Right cardiac atrium (tissue), 5 donors: ENCODE results near the gene KRTAP22-2. TPM values are rescaled to one million over a fixed set of nuclear protein-coding genes. Genes with fewer than 3 reads are reported as not detected.

Source experiments
- ATAC-seq, 2 donors: fragments of 200-7000 bp; cut with Tn5 transposase; one replicate each; pipeline versions ENCODE4 v1.8.0 to v1.9.1; 2020; ENCODE audit warnings: moderate library complexity in 2 of 2, mild to moderate bottlenecking in 1 of 2
- DNase-seq, 3 donors: peaks; one replicate each; pipeline ENCODE4 v3.0.0-alpha.2; 2020
- H3K27ac ChIP-seq: one replicate; pipeline ENCODE4 v1.5.1; 2013; ENCODE audit warnings: mild to moderate bottlenecking, low read length, control low read depth, moderate library complexity
- H3K27me3 ChIP-seq: one replicate; pipeline ENCODE4 v1.6.1; 2013; ENCODE audit not compliant: control insufficient read depth, insufficient read depth
- H3K4me1 ChIP-seq: one replicate; pipeline ENCODE4 v1.6.1; 2013; ENCODE audit warnings: low read length; ENCODE audit not compliant: control insufficient read depth, insufficient read depth
- H3K4me3 ChIP-seq: one replicate; pipeline ENCODE4 v1.5.1; 2013; ENCODE audit warnings: low read length, control low read depth
- H3K9me3 ChIP-seq: one replicate; pipeline ENCODE4 v1.6.1; 2013; ENCODE audit warnings: low read length; ENCODE audit not compliant: control insufficient read depth
- WGBS: extraction: QIAGEN DNeasy Blood & Tissue Kit; methylation state at CpG from one replicate; pipeline ENCODE4 v1.1.7; 2013; 5-methylcytosine and 5-hydroxymethylcytosine counted together
- intact Hi-C, 4 donors: fragments of 100-400 bp; cut with DNase I; formaldehyde crosslinking; loops; one replicate each; pipeline versions ENCODE4 v1.11.0 to v1.14.0; 2022 to 2023
- polyA plus RNA-seq: library from polyadenylated mRNA; stranded (reverse); fragments of 200-250 nt; gene quantifications from one replicate; pipeline ENCODE4 v1.2.3, GENCODE V29; 2013
- total RNA-seq, 4 donors: library from RNA; stranded (reverse); fragmentation: NEBNext Ultra II Directional; extraction: Animal tissue kit (Norgen Biotek cat#: 25700); gene quantifications; one replicate each; pipeline ENCODE4 v1.2.1, GENCODE V29; 2021
- donor health status: healthy with polysubstance abuse.
- donor health status: DM: no; HTN: yes; CAD: no.
- donor health status: DM: no; HTN: no; CAD: no.
- donor health status: DM: no; HTN: yes; CAD: no; lungs with severe emphysema.
- donor health status: DM: yes; HTN: yes; CAD: no.

Gene KRTAP22-2
- total and polyA plus RNA-seq, 5 donors, result not detected

- 22% methylated on average over 6 of the region's 6 CpGs for WGBS
- intact Hi-C loops, result no loop called here
- H3K9me3 ChIP-seq, result no peaks in the 10 kb centered on the region
- H3K27ac ChIP-seq, result no peak overlapping the region
- H3K4me3 ChIP-seq, result no peak overlapping the region
- no peaks in the 10 kb centered on the region for H3K27me3 ChIP-seq
- DNase-seq, result no peak
- peak in 1 of 2 donors; percentile 73 for ATAC-seq
- H3K4me1 ChIP-seq, result no peaks in the 10 kb centered on the region
Measured at GRCh38 chr21:30563072-30563471, 27.1 kb downstream of the KRTAP22-2 start.

DNA sequence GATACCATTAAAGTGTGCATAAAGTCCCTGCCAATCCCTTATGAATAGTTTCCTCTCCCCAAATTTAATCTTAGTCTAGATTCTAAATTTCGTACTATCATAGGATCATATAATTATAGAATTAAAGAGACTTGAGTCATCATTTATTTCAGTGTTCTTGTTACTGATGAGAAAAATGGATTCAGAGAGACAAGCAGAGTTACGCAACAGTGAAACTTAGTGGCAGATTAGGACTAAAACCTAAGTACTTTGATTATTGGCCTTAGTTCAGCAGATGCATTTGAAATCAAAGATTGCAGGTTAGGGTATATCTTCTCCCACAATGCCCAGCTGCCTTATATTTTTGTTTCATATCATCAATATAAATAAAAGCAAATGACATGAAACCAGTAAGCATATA lies 28.2 kb downstream of the KRTAP22-2 start:
- ATAC-seq (no peak), DNase-seq (no peak)
- Histone ChIP-seq H3K4me3 (no peak overlapping the region), H3K9me3 (no peaks in the 10 kb centered on the region), H3K27ac (no peak overlapping the region), H3K27me3 (no peaks in the 10 kb centered on the region), H3K4me1 (no peaks in the 10 kb centered on the region)
- intact Hi-C loops, result no loop called here
- WGBS, result 56% methylated on average over 2 of the region's 2 CpGs

DNA sequence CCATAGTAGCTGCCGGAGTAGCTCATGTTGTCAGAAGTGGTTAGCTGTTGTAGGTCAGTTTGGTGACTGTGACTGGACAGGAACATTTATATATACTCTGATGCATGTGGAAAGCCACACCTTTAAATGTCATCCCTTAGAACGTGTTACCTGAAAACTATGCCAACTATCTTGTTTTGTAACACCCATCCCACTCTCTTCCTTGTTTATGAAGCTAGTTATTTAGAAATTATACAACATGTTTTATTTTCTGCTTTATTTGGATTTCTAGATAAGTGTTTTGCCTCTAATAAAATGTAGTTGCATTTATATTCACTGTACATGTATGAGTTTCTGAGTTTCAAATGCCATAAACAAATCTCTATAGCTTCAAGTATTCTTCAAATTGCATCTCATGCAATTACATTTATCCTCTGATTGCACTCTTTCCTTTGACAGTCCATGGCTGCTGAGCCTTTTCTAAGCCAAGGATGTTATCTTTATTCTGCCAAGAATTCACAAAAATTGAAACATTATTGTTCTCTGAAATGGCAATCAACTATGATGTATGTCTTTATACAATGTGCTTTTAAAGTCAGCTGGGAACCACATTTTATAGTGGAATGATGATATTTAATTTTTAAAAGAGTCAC lies 28.8 kb downstream of the KRTAP22-2 start, which contains the start of gene KRTAP19-7:
TSS of gene KRTAP19-7 (minus strand) at position 51 of the 632 bp plus-strand sequence. CDS start at position 26, 25 bp downstream.
- WGBS, result 56% methylated on average over 2 of the region's 2 CpGs
- intact Hi-C loops, result no loop called here
- Histone ChIP-seq H3K27ac (no peak within 1 kb of the TSS), H3K9me3 (no peaks in the 10 kb centered on the region), H3K27me3 (no peaks in the 10 kb centered on the region), H3K4me1 (no peaks in the 10 kb centered on the region), H3K4me3 (no peak within 1 kb of the TSS)
- ATAC-seq (no peak), DNase-seq (no peak)

DNA sequence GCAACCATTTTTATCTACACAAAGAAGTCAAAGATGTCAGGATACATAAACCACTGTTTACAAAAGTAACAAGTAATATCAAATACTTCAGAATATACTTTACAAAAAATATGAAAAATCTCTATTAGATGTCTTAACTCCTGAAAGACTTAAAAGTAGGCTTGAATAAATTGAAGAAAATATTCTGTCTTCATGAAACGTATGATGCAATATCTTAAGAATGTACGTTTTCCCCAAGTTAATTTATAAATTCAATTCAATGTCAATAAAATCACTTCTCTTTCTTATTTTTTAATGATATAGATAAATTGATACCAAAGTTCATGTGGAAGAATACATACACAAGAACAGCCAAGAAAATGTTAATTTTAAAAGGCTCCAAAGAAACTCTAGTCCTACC lies 35.1 kb downstream of the KRTAP22-2 start:
- 87% methylated on average over 2 of the region's 2 CpGs for WGBS
- H3K4me3 ChIP-seq, result no peak overlapping the region
- no peak for ATAC-seq
- no peak overlapping the region for H3K27ac ChIP-seq
- DNase-seq, result no peak
- intact Hi-C loops, result no loop called here
- no peaks in the 10 kb centered on the region for H3K4me1 ChIP-seq
- no peaks in the 10 kb centered on the region for H3K9me3 ChIP-seq
- H3K27me3 ChIP-seq, result no peaks in the 10 kb centered on the region

DNA sequence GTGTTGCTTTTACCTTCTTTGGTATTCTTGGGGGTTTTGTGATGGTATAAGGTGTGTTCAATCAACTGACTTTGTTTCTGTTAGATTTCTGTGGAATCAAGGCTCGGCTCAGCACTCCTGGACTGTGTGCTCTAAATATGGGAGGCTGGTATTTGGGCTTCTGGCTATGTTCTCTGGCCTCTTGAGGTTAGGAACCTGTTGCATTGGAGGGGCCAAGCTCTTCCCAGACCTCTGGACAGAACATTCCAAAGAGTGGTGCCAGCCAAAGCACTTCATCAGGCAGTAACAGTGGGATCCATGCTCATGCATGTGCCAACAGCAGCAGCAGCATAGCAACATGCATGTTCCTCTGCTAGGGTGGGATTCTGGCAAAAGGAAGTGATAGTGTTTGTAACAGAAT lies 37.4 kb downstream of the KRTAP22-2 start:
- Histone ChIP-seq H3K27ac (no peak overlapping the region), H3K9me3 (no peaks in the 10 kb centered on the region), H3K4me3 (no peak overlapping the region), H3K27me3 (no peaks in the 10 kb centered on the region), H3K4me1 (no peaks in the 10 kb centered on the region)
- DNase-seq, result no peak
- intact Hi-C loops, result no loop called here
- WGBS, result 50% methylated on average over 1 of the region's 1 CpG
- peak in 1 of 2 donors; percentile 56 for ATAC-seq

DNA sequence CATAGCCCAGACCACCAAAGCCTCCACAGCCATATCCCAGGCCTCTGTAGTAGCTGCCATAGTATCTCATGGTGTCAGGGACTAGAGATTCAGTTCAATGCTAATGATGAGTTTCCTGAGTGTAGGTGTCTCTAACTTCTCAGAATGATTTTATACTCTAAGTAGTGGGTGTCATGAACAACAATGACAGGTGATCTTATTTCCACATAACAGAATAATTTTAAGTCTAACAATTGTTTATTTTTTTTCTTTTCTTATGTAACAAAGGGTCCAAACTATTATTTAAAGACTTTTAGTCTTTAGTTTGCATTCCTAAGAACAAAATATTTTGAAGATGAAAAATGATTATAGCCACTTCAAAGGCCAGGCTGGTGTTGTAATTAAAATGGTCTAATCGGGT lies 48.4 kb downstream of the KRTAP22-2 start, which contains the start of gene KRTAP19-6:
TSS of gene KRTAP19-6 (minus strand) at position 101 of the 400 bp plus-strand sequence. CDS start at position 70, 31 bp downstream.
- Histone ChIP-seq H3K9me3 (no peaks in the 10 kb centered on the region), H3K4me1 (no peaks in the 10 kb centered on the region), H3K27me3 (no peaks in the 10 kb centered on the region), H3K27ac (no peak within 1 kb of the TSS), H3K4me3 (no peak within 1 kb of the TSS)
- ATAC-seq, result no peak
- intact Hi-C loops, result no loop called here
- WGBS, result 77% methylated on average over 1 of the region's 1 CpG
- no peak for DNase-seq

Other genes starting within 250 kb of the KRTAP22-2 start
- not detected for gene KRTAP23-1, start 241.8 kb downstream of the KRTAP22-2 start, total RNA-seq
- not detected for gene KRTAP23-1, start 241.8 kb downstream of the KRTAP22-2 start, polyA plus RNA-seq
- not detected for gene KRTAP13-2, start 218.1 kb downstream of the KRTAP22-2 start, total RNA-seq
- not detected for gene KRTAP13-2, start 218.1 kb downstream of the KRTAP22-2 start, polyA plus RNA-seq
- not detected for gene KRTAP13-1, start 194.4 kb downstream of the KRTAP22-2 start, total RNA-seq
- gene KRTAP13-1, start 194.4 kb downstream of the KRTAP22-2 start, polyA plus RNA-seq, result not detected
- not detected for gene KRTAP13-3, start 164.5 kb downstream of the KRTAP22-2 start, total RNA-seq
- not detected for gene KRTAP13-3, start 164.5 kb downstream of the KRTAP22-2 start, polyA plus RNA-seq
- gene KRTAP13-4, start 160.2 kb downstream of the KRTAP22-2 start, total RNA-seq, result not detected
- gene KRTAP13-4, start 160.2 kb downstream of the KRTAP22-2 start, polyA plus RNA-seq, result not detected
- gene KRTAP15-1, start 150.1 kb downstream of the KRTAP22-2 start, total RNA-seq, result not detected
- gene KRTAP15-1, start 150.1 kb downstream of the KRTAP22-2 start, polyA plus RNA-seq, result not detected
- gene KRTAP19-1, start 110.0 kb downstream of the KRTAP22-2 start, total RNA-seq, result not detected
- gene KRTAP19-1, start 110.0 kb downstream of the KRTAP22-2 start, polyA plus RNA-seq, result not detected
- gene KRTAP19-2, start 103.0 kb downstream of the KRTAP22-2 start, total RNA-seq, result not detected
- gene KRTAP19-2, start 103.0 kb downstream of the KRTAP22-2 start, polyA plus RNA-seq, result not detected
- not detected for gene KRTAP19-3, start 98.4 kb downstream of the KRTAP22-2 start, total RNA-seq
- not detected for gene KRTAP19-3, start 98.4 kb downstream of the KRTAP22-2 start, polyA plus RNA-seq
- not detected for gene KRTAP19-4, start 93.2 kb downstream of the KRTAP22-2 start, total RNA-seq
- not detected for gene KRTAP19-4, start 93.2 kb downstream of the KRTAP22-2 start, polyA plus RNA-seq
- not detected for gene KRTAP19-5, start 88.3 kb downstream of the KRTAP22-2 start, total RNA-seq
- not detected for gene KRTAP19-5, start 88.3 kb downstream of the KRTAP22-2 start, polyA plus RNA-seq
- not detected for gene KRTAP19-6, start 48.5 kb downstream of the KRTAP22-2 start, total RNA-seq
- not detected for gene KRTAP19-6, start 48.5 kb downstream of the KRTAP22-2 start, polyA plus RNA-seq
- gene KRTAP19-7, start 29.1 kb downstream of the KRTAP22-2 start, total RNA-seq, result not detected
- 0.52 TPM for gene KRTAP19-7, start 29.1 kb downstream of the KRTAP22-2 start, polyA plus RNA-seq
- not detected for gene KRTAP6-3, start 2.0 kb upstream of the KRTAP22-2 start, total RNA-seq
- gene KRTAP6-3, start 2.0 kb upstream of the KRTAP22-2 start, polyA plus RNA-seq, result not detected
- not detected for gene KRTAP6-2, start 8.5 kb upstream of the KRTAP22-2 start, total RNA-seq
- not detected for gene KRTAP6-2, start 8.5 kb upstream of the KRTAP22-2 start, polyA plus RNA-seq
- gene KRTAP22-1, start 10.7 kb upstream of the KRTAP22-2 start, total RNA-seq, result not detected
- not detected for gene KRTAP22-1, start 10.7 kb upstream of the KRTAP22-2 start, polyA plus RNA-seq
- not detected for gene KRTAP6-1, start 23.5 kb upstream of the KRTAP22-2 start, total RNA-seq
- not detected for gene KRTAP6-1, start 23.5 kb upstream of the KRTAP22-2 start, polyA plus RNA-seq
- not detected for gene KRTAP20-1, start 26.0 kb upstream of the KRTAP22-2 start, total RNA-seq
- not detected for gene KRTAP20-1, start 26.0 kb upstream of the KRTAP22-2 start, polyA plus RNA-seq
- not detected for gene KRTAP20-4, start 30.2 kb upstream of the KRTAP22-2 start, total RNA-seq
- not detected for gene KRTAP20-4, start 30.2 kb upstream of the KRTAP22-2 start, polyA plus RNA-seq
- not detected for gene KRTAP20-2, start 44.8 kb upstream of the KRTAP22-2 start, total RNA-seq
- gene KRTAP20-2, start 44.8 kb upstream of the KRTAP22-2 start, polyA plus RNA-seq, result not detected
- not detected for gene KRTAP20-3, start 52.5 kb upstream of the KRTAP22-2 start, total RNA-seq
- gene KRTAP20-3, start 52.5 kb upstream of the KRTAP22-2 start, polyA plus RNA-seq, result not detected
- gene KRTAP21-3, start 128.4 kb upstream of the KRTAP22-2 start, total RNA-seq, result not detected
- not detected for gene KRTAP21-3, start 128.4 kb upstream of the KRTAP22-2 start, polyA plus RNA-seq
- not detected for gene KRTAP21-2, start 156.9 kb upstream of the KRTAP22-2 start, total RNA-seq
- gene KRTAP21-2, start 156.9 kb upstream of the KRTAP22-2 start, polyA plus RNA-seq, result not detected
- not detected for gene KRTAP21-1, start 165.0 kb upstream of the KRTAP22-2 start, total RNA-seq
- not detected for gene KRTAP21-1, start 165.0 kb upstream of the KRTAP22-2 start, polyA plus RNA-seq
- gene KRTAP8-1, start 222.9 kb upstream of the KRTAP22-2 start, total RNA-seq, result not detected
- not detected for gene KRTAP8-1, start 222.9 kb upstream of the KRTAP22-2 start, polyA plus RNA-seq
- not detected for gene KRTAP7-1, start 239.4 kb upstream of the KRTAP22-2 start, total RNA-seq
- not detected for gene KRTAP7-1, start 239.4 kb upstream of the KRTAP22-2 start, polyA plus RNA-seq